Naive thymus-derived CD4-positive, alpha-beta T cell (primary cell): ENCODE data around the gene GDPD1. TPM values are rescaled to one million over a fixed set of nuclear protein-coding genes. Genes with fewer than 3 reads are reported as not detected.
"Not testable (repeated sequence)": the region's sequence is repeated elsewhere in the genome, so short reads cannot be mapped to it uniquely, and the experiment has no call there.

Source experiments
- ATAC-seq: fragments of 150-1000 bp; cut with Tn5 transposase; 2 replicates; pipeline ENCODE4 v1.10.0; 2021; ENCODE audit warnings: mild to moderate bottlenecking, moderate library complexity
- CTCF ChIA-PET: fragments of 350-600 bp; sonication (Branson Sonifier 250); formaldehyde crosslinking; loops from one replicate; lab custom pipeline; 2021; ENCODE audit warnings: antibody characterized with exemption; lab: Charles Lee
- POLR2A ChIA-PET: fragments of 350-600 bp; sonication (Branson Sonifier 250); formaldehyde crosslinking; loops from one replicate; lab custom pipeline; 2021; ENCODE audit warnings: antibody characterized with exemption, inconsistent platforms; lab: Charles Lee
- DNase-seq, 9 donors: peaks; one replicate each; pipeline versions ENCODE4 v3.0.0 to v3.0.0-alpha.2; 2020 to 2022; ENCODE audit warnings: mixed read lengths in 1 of 9
- H3K27ac ChIP-seq: one replicate; pipeline ENCODE4 v1.7.0; 2013; ENCODE audit warnings: mild to moderate bottlenecking, low read depth, low read length, moderate library complexity
- H3K27me3 ChIP-seq, 2 donors: one replicate each; pipeline ENCODE4 v1.7.0; 2013; ENCODE audit warnings: low read length in 2 of 2, mild to moderate bottlenecking in 2 of 2, moderate library complexity in 2 of 2; ENCODE audit not compliant: control insufficient read depth in 2 of 2, insufficient read depth in 2 of 2
- H3K36me3 ChIP-seq, 3 experiments: 1 replicate in 2 of 3; 2 replicates in 1 of 3; pipeline ENCODE4 v1.7.0; 2013; ENCODE audit warnings: low read length in 3 of 3, mild to moderate bottlenecking in 3 of 3, moderate library complexity in 1 of 3; ENCODE audit not compliant: insufficient read depth in 3 of 3, control insufficient read depth in 2 of 3
- H3K4me1 ChIP-seq, 2 donors: one replicate each; pipeline ENCODE4 v1.7.0; 2013; ENCODE audit warnings: low read length in 2 of 2, mild to moderate bottlenecking in 2 of 2, moderate library complexity in 1 of 2; ENCODE audit not compliant: control insufficient read depth in 2 of 2, insufficient read depth in 2 of 2
- H3K4me3 ChIP-seq: 2 replicates; pipeline ENCODE4 v1.7.0; 2013; ENCODE audit warnings: mild to moderate bottlenecking, low read length
- H3K9me3 ChIP-seq, 3 experiments: 1 replicate in 2 of 3; 2 replicates in 1 of 3; pipeline ENCODE4 v1.7.0; 2013; ENCODE audit warnings: low read length in 3 of 3; ENCODE audit not compliant: control insufficient read depth in 2 of 3
- H3K27ac Mint-ChIP-seq, 9 donors: one replicate each; pipeline ENCODE4 v1.8.0; 2020 to 2022; ENCODE audit warnings: mixed read lengths in 9 of 9, mild to moderate bottlenecking in 8 of 9, moderate library complexity in 5 of 9, inconsistent platforms in 2 of 9
- H3K27me3 Mint-ChIP-seq, 5 donors: one replicate each; pipeline ENCODE4 v1.8.0; 2021 to 2022; ENCODE audit warnings: mixed read lengths in 5 of 5, mild to moderate bottlenecking in 1 of 5
- H3K36me3 Mint-ChIP-seq, 5 donors: one replicate each; pipeline ENCODE4 v1.8.0; 2020 to 2022; ENCODE audit warnings: mixed read lengths in 5 of 5, mild to moderate bottlenecking in 3 of 5, inconsistent platforms in 1 of 5
- H3K4me1 Mint-ChIP-seq, 7 donors: one replicate each; pipeline ENCODE4 v1.8.0; 2020 to 2022; ENCODE audit warnings: mixed read lengths in 7 of 7, mild to moderate bottlenecking in 3 of 7, inconsistent platforms in 1 of 7
- H3K4me3 Mint-ChIP-seq, 10 donors: one replicate each; pipeline ENCODE4 v1.8.0; 2020 to 2022; ENCODE audit warnings: mild to moderate bottlenecking in 10 of 10, mixed read lengths in 10 of 10, moderate library complexity in 6 of 10, inconsistent platforms in 2 of 10
- H3K9me3 Mint-ChIP-seq, 11 donors: one replicate each; pipeline ENCODE4 v1.8.0; 2020 to 2022; ENCODE audit warnings: mixed read lengths in 11 of 11, mild to moderate bottlenecking in 4 of 11, inconsistent platforms in 1 of 11, moderate library complexity in 1 of 11
- intact Hi-C, 2 donors: fragments of 100-400 bp; cut with micrococcal nuclease; formaldehyde crosslinking; loops; one replicate each; pipeline ENCODE4 v1.15.1; 2023
- polyA plus RNA-seq, 2 donors: library from polyadenylated mRNA; unstranded; fragments of 300-500 nt; fragmentation: Illumina TruSeq; gene quantifications; one replicate each; pipeline ENCODE4 v1.2.3, GENCODE V29; 2021
- total RNA-seq, 6 experiments: library from RNA in 5 of 6; stranded (reverse) in 5 of 6; gene quantifications; 1 replicate in 5 of 6; 2 replicates in 1 of 6; pipeline ENCODE4 v1.2.3 and lab custom pipeline; 2021 to 2026

Gene GDPD1
- total and polyA plus RNA-seq, 7 experiments from 2014 or later: 0.85 to 6.0 (median 3.8) TPM

GRCh38 chr17:59287891-59288290 lies 67.6 kb downstream of the GDPD1 start:
- Mint-ChIP-seq H3K4me3 (no peak overlapping the region), H3K4me1 (peaks cover 0 to 4% (median 0%) of the 10 kb centered on the region in 7 donors), H3K27ac (no peak overlapping the region), H3K9me3 (no peaks in the 10 kb centered on the region), H3K36me3 (no peaks in the 10 kb centered on the region), H3K27me3 (peaks cover 0 to 5% (median 0%) of the 10 kb centered on the region in 5 donors)
- ATAC-seq: no peak
- H3K9me3 ChIP-seq: no peaks in the 10 kb centered on the region
- intact Hi-C loops: no loop called here
- no peaks in the 10 kb centered on the region for H3K4me1 ChIP-seq
- no peaks in the 10 kb centered on the region for H3K36me3 ChIP-seq
- no peak overlapping the region for H3K27ac ChIP-seq
- H3K27me3 ChIP-seq: no peaks in the 10 kb centered on the region
- CTCF ChIA-PET: no interaction called here
- no peak overlapping the region for H3K4me3 ChIP-seq
- POLR2A ChIA-PET: interaction anchor here (0.6 kb wide), 1 partner anchor 226 kb away, joined by 4 read pairs; no protein-coding TSS in a partner anchor
- DNase-seq: no peak

GRCh38 chr17:59289981-59290301 lies 69.6 kb downstream of the GDPD1 start:
- Histone ChIP-seq H3K9me3 (no peaks in the 10 kb centered on the region), H3K36me3 (no peaks in the 10 kb centered on the region), H3K27me3 (no peaks in the 10 kb centered on the region), H3K4me1 (no peaks in the 10 kb centered on the region), H3K4me3 (no peak overlapping the region), H3K27ac (no peak overlapping the region)
- H3K4me1 Mint-ChIP-seq: peaks cover 0 to 4% (median 0%) of the 10 kb centered on the region in 7 donors
- ChIA-PET CTCF (no interaction called here), POLR2A (no interaction called here)
- H3K27ac Mint-ChIP-seq: no peak overlapping the region
- H3K9me3 Mint-ChIP-seq: no peaks in the 10 kb centered on the region
- intact Hi-C loops: no loop called here
- no peak for DNase-seq
- H3K27me3 Mint-ChIP-seq: peaks cover 0 to 5% (median 0%) of the 10 kb centered on the region in 5 donors
- ATAC-seq: no peak
- no peaks in the 10 kb centered on the region for H3K36me3 Mint-ChIP-seq
- no peak overlapping the region for H3K4me3 Mint-ChIP-seq

- H3K27ac Mint-ChIP-seq, H3K36me3 ChIP-seq, H3K4me3 Mint-ChIP-seq, H3K4me1 ChIP-seq, H3K27me3 Mint-ChIP-seq, H3K27me3 ChIP-seq, H3K9me3 Mint-ChIP-seq, ATAC-seq, POLR2A ChIA-PET, CTCF ChIA-PET, DNase-seq, H3K4me3 ChIP-seq, H3K9me3 ChIP-seq, H3K27ac ChIP-seq, H3K4me1 Mint-ChIP-seq, intact Hi-C loops, H3K36me3 Mint-ChIP-seq: not testable (repeated sequence)
Measured at GRCh38 chr17:59290302-59290998, 70.1 kb downstream of the GDPD1 start.

GRCh38 chr17:59292174-59292523 lies 71.8 kb downstream of the GDPD1 start:
- no peak overlapping the region for H3K4me3 ChIP-seq
- no peak overlapping the region for H3K27ac ChIP-seq
- H3K9me3 ChIP-seq: no peaks in the 10 kb centered on the region
- intact Hi-C loops: no loop called here
- POLR2A ChIA-PET: no interaction called here
- H3K36me3 ChIP-seq: no peaks in the 10 kb centered on the region
- Mint-ChIP-seq H3K27me3 (peaks cover 0 to 5% (median 0%) of the 10 kb centered on the region in 5 donors), H3K36me3 (no peaks in the 10 kb centered on the region), H3K9me3 (no peaks in the 10 kb centered on the region), H3K4me3 (no peak overlapping the region), H3K27ac (peak overlapping the region in 1 of 9 donors; percentile 41), H3K4me1 (peaks cover 0 to 4% (median 0%) of the 10 kb centered on the region in 7 donors)
- no peaks in the 10 kb centered on the region for H3K4me1 ChIP-seq
- CTCF ChIA-PET: no interaction called here
- no peak for DNase-seq
- H3K27me3 ChIP-seq: no peaks in the 10 kb centered on the region
- ATAC-seq: no peak

- Histone ChIP-seq H3K36me3 (no peaks in the 10 kb centered on the region), H3K4me1 (no peaks in the 10 kb centered on the region), H3K27ac (no peak overlapping the region), H3K4me3 (no peak overlapping the region), H3K9me3 (no peaks in the 10 kb centered on the region), H3K27me3 (no peaks in the 10 kb centered on the region)
- H3K9me3 Mint-ChIP-seq: no peaks in the 10 kb centered on the region
- H3K4me3 Mint-ChIP-seq: no peak overlapping the region
- peaks cover 0 to 5% (median 0%) of the 10 kb centered on the region in 5 donors for H3K27me3 Mint-ChIP-seq
- no peaks in the 10 kb centered on the region for H3K36me3 Mint-ChIP-seq
- ATAC-seq: no peak
- intact Hi-C loops: no loop called here
- CTCF ChIA-PET: no interaction called here
- no peak overlapping the region for H3K27ac Mint-ChIP-seq
- POLR2A ChIA-PET: no interaction called here
- DNase-seq: no peak
- no peaks in the 10 kb centered on the region for H3K4me1 Mint-ChIP-seq
Measured at GRCh38 chr17:59296190-59296589, 75.9 kb downstream of the GDPD1 start.

GRCh38 chr17:59298521-59298920 lies 78.2 kb downstream of the GDPD1 start:
- ChIA-PET POLR2A (no interaction called here), CTCF (no interaction called here)
- Histone ChIP-seq H3K27ac (no peak overlapping the region), H3K9me3 (no peaks in the 10 kb centered on the region), H3K27me3 (no peaks in the 10 kb centered on the region), H3K36me3 (no peaks in the 10 kb centered on the region), H3K4me1 (no peaks in the 10 kb centered on the region), H3K4me3 (no peak overlapping the region)
- Mint-ChIP-seq H3K4me1 (no peaks in the 10 kb centered on the region), H3K4me3 (no peak overlapping the region), H3K36me3 (no peaks in the 10 kb centered on the region), H3K27me3 (peaks cover 0 to 10% (median 0%) of the 10 kb centered on the region in 5 donors), H3K27ac (no peak overlapping the region), H3K9me3 (no peaks in the 10 kb centered on the region)
- DNase-seq (no peak), ATAC-seq (no peak)
- intact Hi-C loops: no loop called here

- ATAC-seq (no peak), DNase-seq (no peak)
- Mint-ChIP-seq H3K9me3 (peaks cover 0 to 3% (median 0%) of the 10 kb centered on the region in 11 donors), H3K27ac (no peak overlapping the region), H3K4me3 (no peak overlapping the region), H3K36me3 (no peaks in the 10 kb centered on the region), H3K27me3 (peaks cover 0 to 14% (median 3%) of the 10 kb centered on the region in 5 donors), H3K4me1 (no peaks in the 10 kb centered on the region)
- Histone ChIP-seq H3K4me3 (no peak overlapping the region), H3K9me3 (no peaks in the 10 kb centered on the region), H3K4me1 (no peaks in the 10 kb centered on the region), H3K36me3 (no peaks in the 10 kb centered on the region), H3K27ac (no peak overlapping the region), H3K27me3 (no peaks in the 10 kb centered on the region)
- CTCF ChIA-PET: interaction anchor here (0.7 kb wide), 1 partner anchor 26 kb away, joined by 3 read pairs; no protein-coding TSS in a partner anchor
- POLR2A ChIA-PET: no interaction called here
- intact Hi-C loops: no loop called here
Measured at GRCh38 chr17:59299400-59300092, 79.2 kb downstream of the GDPD1 start.
